Measurements from ENCODE around the gene MC1R.

GRCh38 chr16:89936981-89937380 is 18.3 kb downstream of the MC1R start:
- TF ChIP-seq CTCF (IDR thresholded peaks at IDR 0.05), result no peak
- TF ChIP-seq ZFX (IDR thresholded peaks at IDR 0.05; ENCODE audit: borderline replicate concordance), result no peak
